Adipose tissue (tissue), 3 donors: ENCODE data around the gene NKAIN2. TPM values are rescaled to one million over a fixed set of nuclear protein-coding genes. Genes with fewer than 3 reads are reported as not detected.
"Not testable (repeated sequence)": the region's sequence is repeated elsewhere in the genome, so short reads cannot be mapped to it uniquely, and the experiment has no call there.

Source experiments
- H3K27ac ChIP-seq: one replicate; pipeline ENCODE4 v1.5.1; 2013; ENCODE audit warnings: low read depth, low read length
- whole genome bisulfite sequencing, 3 donors: extraction: QIAGEN DNeasy Blood & Tissue Kit; methylation state at CpG; one replicate each; pipeline ENCODE4 v1.1.7; 2013; 5-methylcytosine and 5-hydroxymethylcytosine counted together
- polyA plus RNA-seq, 3 donors: library from polyadenylated mRNA; stranded (reverse); fragments of 200-250 nt; gene quantifications; one replicate each; pipeline ENCODE4 v1.2.3, GENCODE V29; 2013
- donor health status: healthy with polysubstance abuse.
- donor health status: Bipolar disorder and iron deficiency.
- donor health status: healthy.

The NKAIN2 gene
- polyA plus RNA-seq, 3 donors = 0.07 to 0.67 TPM; not detected in 1

DNA sequence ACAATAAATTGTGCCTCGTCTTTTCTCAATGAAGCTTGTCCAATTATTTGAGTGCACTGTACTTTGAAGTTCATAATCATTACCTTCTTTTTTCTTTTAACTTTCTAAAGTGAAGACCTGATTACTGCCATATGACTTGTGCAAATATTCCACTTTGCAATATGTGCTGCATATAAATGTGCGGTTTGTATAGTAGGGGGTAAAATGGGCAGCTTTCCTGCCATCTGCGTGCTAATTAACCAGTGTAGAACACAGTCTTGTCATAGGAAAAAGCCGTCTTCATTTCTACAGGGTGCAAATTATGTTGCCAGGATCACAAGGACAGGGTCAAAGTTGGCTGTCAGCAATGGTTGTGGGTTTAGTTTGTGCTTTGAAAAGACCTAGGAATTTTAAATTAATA lies 397.0 kb downstream of the NKAIN2 start:
- WGBS, 3 donors = 82 to 87% (median 87%) methylated on average over 4 of the region's 4 CpGs
- no peak overlapping the region for H3K27ac ChIP-seq

GRCh38 chr6:124203101-124203811 lies 399.6 kb downstream of the NKAIN2 start:
- 68 to 82% (median 77%) methylated on average over 2 of the region's 2 CpGs for WGBS, 3 donors
- no peak overlapping the region for H3K27ac ChIP-seq

- 44 to 50% (median 44%) methylated on average over 2 of the region's 2 CpGs for WGBS, 3 donors
- no peak overlapping the region for H3K27ac ChIP-seq
These were observed 400.1 kb downstream of the NKAIN2 start for GRCh38 chr6:124203812-124204167.

- H3K27ac ChIP-seq = no peak overlapping the region
- WGBS, 3 donors = 55 to 66% (median 60%) methylated on average over 2 of the region's 2 CpGs
These were observed 402.3 kb downstream of the NKAIN2 start for GRCh38 chr6:124205921-124206320.

DNA sequence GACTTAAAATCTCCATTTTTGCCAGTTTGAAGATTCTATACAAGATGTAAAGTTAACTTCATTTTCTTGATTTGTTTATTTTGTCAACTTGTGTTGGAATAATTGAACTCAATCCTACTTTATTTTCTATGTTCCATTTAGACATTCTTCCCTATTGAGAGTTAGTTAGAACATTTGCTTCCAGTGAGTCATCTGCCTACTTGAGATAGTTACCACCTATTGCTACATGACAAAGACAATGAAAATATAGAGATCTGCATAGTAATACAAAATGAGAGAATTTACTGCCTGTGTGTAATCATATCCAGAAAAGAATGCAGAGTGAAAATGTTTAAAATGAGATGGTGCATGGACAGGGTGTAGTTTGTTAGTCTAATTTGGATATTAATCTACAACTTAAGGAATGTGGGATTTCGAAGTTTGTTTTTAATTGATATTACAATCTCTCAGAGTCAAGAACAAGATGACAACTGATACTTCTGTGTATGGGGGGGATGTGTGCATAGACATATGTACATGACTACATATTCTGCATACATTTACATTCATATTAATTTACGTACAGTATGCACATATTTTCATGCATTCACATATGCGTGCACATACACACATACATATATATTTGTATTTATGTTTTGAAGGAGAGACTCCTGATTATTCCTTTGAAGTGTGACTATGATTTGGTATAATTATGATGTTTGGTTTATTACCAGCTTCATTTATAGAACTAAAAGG lies 420.1 kb downstream of the NKAIN2 start:
- H3K27ac ChIP-seq = no peak overlapping the region
- WGBS, 3 donors = 76 to 93% (median 90%) methylated on average over 3 of the region's 3 CpGs

- H3K27ac ChIP-seq = no peak overlapping the region
- 49 to 54% (median 50%) methylated on average over 1 of the region's 1 CpG for WGBS, 3 donors
These were observed 422.7 kb downstream of the NKAIN2 start for GRCh38 chr6:124226396-124226795.

DNA sequence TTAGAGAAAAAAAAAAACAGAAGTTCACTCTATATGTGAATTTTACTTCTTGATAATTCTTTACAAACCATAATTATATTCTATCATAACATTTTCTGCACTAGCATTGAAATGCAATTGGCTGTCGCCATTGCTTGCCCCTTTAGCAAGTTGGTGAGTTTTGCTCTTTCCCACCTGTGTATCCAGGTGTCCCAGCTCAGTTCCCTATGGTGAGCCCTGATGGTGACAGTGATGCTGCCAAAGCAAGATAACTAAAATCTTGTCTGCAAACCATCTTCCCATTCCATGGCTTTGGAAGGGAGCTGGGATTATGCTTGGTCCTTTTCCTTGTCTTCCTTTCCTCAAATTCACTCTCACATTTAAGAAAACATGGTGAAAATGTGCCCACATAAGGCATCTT lies 429.6 kb downstream of the NKAIN2 start:
- 70 to 88% (median 88%) methylated on average over 1 of the region's 1 CpG for WGBS, 3 donors
- H3K27ac ChIP-seq = no peak overlapping the region

DNA sequence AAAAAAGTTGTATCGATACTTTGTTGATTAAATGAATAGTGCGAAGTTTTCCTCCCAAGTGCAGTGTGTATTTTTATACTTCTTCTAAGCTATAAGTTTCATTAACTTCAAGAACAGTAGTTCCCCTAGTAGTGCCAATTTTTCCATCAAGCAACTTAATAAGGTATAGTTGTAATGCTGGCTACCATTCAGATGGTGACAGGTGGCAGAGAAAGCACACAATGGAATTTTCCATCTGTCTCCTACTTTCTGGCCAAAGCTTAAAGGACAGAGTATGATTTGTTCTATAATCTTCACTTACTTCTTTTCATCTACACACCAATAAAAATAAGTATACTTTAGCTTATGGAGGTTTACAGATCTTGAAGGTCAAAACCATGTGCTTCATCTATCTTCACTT lies 431.1 kb downstream of the NKAIN2 start:
- H3K27ac ChIP-seq = no peak overlapping the region
- WGBS, 3 donors = 92 to 95% (median 93%) methylated on average over 2 of the region's 2 CpGs

- no peak overlapping the region for H3K27ac ChIP-seq
- WGBS, 3 donors = 77 to 89% (median 78%) methylated on average over 3 of the region's 3 CpGs
These were observed 434.2 kb downstream of the NKAIN2 start for GRCh38 chr6:124237911-124238310.

GRCh38 chr6:124238408-124238807 lies 434.7 kb downstream of the NKAIN2 start:
- H3K27ac ChIP-seq = not testable (repeated sequence)
- 89 to 92% (median 89%) methylated on average over 2 of the region's 2 CpGs for WGBS, 3 donors

- 81 to 90% (median 88%) methylated on average over 8 of the region's 8 CpGs for WGBS, 3 donors
- no peak overlapping the region for H3K27ac ChIP-seq
These were observed 451.4 kb downstream of the NKAIN2 start for GRCh38 chr6:124254941-124255685.

GRCh38 chr6:124260337-124260736 lies 456.7 kb downstream of the NKAIN2 start:
- H3K27ac ChIP-seq = no peak overlapping the region
- WGBS, 3 donors = 74 to 92% (median 74%) methylated on average over 1 of the region's 1 CpG

GRCh38 chr6:124269733-124270132 lies 466.1 kb downstream of the NKAIN2 start:
- H3K27ac ChIP-seq = no peak overlapping the region
- 87 to 96% (median 94%) methylated on average over 3 of the region's 3 CpGs for WGBS, 3 donors

DNA sequence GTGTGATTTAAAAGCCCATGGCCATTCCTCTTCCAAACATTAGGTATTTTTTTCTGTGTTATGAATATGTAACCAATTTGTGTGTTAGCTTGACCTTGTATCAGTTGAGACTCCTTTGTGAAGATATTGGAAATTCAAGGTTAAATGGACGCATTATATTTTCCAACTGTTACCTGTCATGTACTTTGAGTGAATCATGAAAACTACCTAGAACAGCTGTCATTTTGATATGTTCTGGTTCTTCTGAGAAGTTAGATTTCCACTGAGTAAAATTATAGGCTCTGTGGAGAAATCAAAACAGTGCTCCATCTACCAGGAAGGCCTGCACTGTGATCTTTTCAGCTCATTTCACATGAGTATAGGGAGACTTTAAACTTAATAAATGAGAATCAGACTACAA lies 470.0 kb downstream of the NKAIN2 start:
- WGBS, 3 donors = 48 to 100% (median 93%) methylated on average over 1 of the region's 1 CpG
- no peak overlapping the region for H3K27ac ChIP-seq

DNA sequence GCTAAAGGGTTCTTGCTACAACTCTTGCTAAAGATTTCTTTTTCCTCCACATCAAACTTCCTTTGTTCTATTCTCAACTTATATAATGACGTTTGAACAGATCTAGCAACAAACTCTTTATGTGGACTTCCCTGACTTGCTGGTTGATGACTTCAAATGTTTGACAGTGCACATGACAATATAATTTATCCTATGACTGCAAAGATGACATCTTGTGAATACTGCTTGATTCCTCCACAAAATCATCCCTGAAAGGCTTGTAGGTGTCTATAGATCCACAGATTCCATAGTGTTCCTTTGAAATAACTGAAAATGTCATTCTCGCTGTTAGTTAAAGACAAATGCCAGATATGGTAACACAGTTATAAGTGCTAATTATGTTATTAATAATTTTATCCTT lies 478.9 kb downstream of the NKAIN2 start:
- H3K27ac ChIP-seq = no peak overlapping the region
- WGBS, 3 donors = 76 to 87% (median 82%) methylated on average over 2 of the region's 2 CpGs

- no peak overlapping the region for H3K27ac ChIP-seq
- 47 to 71% (median 60%) methylated on average over 1 of the region's 1 CpG for WGBS, 3 donors
These were observed 479.8 kb downstream of the NKAIN2 start for GRCh38 chr6:124283486-124283885.

DNA sequence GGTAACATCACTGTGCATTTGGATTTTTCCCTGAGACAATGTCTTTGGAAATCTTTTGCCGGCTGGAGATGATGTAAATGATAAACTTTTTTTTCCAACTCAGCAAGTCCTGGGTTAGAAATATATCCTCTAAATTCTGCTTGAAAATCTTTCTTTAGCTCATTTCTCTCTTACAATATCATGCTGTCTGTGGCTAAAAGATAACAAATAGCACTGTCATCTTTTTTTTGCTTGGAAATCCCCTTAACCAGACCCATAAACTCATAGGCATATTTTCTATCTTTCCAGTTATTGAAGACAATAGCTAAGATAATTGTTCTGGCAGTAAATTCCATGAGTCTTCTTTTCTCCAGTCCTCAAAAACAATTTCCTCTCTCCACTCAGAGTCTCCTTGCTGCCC lies 481.5 kb downstream of the NKAIN2 start:
- WGBS, 3 donors = 78 to 86% (median 82%) methylated on average over 1 of the region's 1 CpG
- no peak overlapping the region for H3K27ac ChIP-seq

DNA sequence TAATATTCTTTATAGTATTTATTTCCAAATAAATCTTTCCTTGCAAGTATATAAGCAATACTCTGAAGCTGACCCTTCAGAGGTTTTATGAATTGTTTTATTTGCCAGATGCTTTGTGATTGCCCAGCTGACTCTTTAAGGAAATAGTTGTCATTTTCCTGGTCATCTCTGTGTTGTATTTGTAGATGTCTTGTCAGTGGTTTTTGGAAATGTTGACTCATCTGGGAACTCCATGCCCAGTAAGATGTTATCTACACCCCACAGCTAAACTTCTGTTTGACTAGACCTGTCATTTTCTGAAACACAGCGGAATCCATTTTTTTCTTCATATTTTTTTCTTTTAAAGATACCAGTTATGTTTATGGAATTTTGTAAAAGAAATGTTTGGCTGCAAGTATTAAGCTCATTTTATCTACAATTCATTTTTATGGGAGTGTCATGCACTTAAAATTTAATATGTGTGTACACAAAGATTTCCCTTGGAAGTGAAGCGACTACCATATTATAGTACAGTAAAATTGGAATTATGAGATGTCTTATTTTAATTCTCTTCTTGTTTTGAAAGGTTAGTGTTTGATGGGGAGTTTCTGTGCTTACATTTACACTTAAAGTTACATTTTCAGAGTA lies 491.0 kb downstream of the NKAIN2 start:
- WGBS, 3 donors = 75 to 92% (median 90%) methylated on average over 2 of the region's 2 CpGs
- H3K27ac ChIP-seq = no peak overlapping the region

DNA sequence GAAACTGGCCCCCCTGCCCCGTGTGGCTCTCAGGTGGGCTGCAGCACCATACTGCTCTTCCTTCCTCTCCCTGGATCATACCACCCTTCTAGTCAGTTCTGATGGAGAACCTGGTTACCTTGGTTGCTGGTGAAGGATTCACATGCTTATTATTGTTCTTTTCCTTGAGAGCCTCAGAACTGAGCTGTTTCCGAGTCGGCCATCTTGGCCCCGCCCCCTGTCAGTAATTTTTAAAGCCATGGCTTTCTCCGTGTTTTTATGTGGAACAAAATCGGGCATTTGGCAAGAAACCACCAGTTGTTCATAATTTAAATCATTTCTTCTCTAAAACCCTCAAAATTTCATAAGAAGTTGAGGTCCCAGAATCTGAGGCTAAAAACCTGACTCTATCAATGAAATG lies 493.8 kb downstream of the NKAIN2 start:
- H3K27ac ChIP-seq = no peak overlapping the region
- WGBS, 3 donors = 71 to 90% (median 88%) methylated on average over 6 of the region's 6 CpGs
